HG03159 (cell line): Measurements from ENCODE around the gene ZW10.

Source experiments
- ATAC-seq: cut with Tn5 transposase; IDR thresholded peaks from one replicate; pipeline ENCODE4 v1.9.1; 2021; ENCODE audit warnings: mild to moderate bottlenecking, moderate library complexity; ENCODE audit not compliant: unreplicated experiment

ZW10 gene

DNA sequence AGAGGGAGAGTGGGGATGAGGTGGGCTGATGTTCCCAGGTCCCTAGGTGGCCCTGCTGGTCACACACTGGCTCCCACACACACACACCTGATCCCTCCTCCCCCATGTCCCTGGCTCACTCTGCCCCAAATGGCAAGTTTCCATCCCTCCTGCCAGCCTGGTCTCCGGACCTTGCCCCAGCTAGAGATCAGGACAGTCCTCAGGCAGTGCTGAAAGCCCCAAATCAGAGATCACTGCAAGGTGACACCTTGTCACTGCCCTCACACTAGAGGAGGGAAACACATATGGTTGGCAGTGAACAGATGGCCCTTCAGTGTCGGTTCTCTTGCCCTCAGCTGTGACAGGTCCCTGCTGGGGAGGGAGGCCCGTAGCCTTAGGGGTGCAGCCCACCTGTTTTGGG lies 75.0 kb downstream of the ZW10 start:
- ATAC-seq = no peak

DNA sequence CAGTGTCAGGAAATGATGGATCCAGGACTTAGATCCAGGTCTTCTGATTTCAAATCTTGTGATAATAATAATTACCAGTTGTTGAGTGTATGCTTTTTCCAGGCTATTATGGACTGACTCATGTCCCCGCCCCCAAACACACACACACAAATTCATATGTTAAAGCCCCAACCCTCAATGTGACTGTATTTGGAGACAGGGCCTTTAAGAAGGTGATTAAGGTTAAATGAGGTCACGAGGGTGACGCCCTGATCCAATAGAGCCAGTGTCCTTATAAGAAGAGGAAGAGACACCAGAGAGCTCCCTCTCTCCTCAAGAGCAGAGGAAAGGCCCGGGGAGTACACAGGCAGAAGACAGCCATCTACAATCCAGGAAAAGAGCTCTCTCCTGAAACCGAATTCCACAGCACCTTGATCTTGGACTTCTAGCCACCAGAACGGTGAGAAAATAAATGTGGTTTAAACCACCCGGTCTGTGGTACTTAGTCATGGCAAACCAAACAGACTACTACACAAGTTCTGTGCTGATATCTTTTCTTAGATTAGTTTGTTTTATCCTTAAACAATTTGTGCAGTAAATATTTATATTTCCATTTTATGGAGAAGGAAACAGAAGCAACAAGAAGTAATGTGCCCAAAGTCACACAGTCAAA lies 75.6 kb downstream of the ZW10 start:
- ATAC-seq = no peak

DNA sequence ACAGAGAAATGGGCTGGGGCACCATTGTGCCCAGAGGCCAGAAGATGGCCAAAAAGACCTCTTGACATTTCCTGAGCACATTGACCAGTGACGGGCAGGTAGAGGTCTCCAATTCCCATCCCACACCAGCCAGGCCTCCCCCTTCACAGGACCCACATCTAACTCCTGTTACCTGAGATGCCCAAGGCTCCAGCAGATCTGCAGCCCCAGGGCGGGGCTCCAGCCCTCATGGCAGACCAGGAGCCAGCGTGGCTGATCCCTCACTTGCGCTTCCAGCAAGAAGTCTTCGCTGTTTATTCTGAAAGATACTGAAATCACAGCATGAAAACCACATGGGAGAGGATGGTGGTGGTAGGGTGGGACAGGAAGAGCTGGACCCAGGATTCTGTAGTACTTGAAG lies 76.4 kb downstream of the ZW10 start:
- ATAC-seq = no peak

DNA sequence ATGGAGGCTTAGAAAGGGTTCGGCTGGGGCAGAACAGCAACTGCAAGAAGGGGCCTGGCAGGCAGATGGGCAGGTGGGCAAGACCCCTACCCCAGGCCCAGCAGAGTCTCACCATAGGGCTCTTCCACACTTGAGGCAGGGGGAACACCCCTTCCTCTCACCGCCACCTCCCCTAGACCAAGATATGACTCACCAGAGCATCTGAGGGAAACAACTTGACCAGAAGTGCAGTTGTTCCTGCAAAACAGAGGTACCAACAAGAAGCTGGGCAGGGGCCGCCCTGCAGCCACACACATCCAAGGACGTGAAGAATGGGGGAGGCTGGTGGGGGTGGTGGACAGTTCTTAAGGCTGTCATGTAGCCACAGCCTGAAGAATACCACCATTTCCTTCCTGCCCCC lies 78.3 kb downstream of the ZW10 start:
- no peak for ATAC-seq

DNA sequence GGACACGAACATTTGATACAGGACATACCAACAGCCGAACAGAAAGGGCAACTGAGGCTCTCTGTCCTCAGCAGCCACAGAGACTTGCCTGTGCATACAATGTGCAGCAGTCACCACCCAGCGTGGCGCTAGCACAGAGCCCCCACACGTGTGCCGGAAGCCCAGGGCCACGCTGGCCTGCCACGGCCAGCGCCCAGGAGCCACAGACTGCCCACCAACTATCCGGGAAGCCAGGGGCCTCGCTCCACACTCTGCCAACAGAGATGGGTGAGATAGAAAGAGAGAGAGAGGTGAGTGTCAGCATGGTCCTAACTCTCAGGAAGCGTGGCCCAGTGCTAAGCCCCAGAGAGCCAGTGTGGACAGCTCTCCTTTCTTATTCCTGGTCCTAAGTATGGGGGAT lies 79.1 kb downstream of the ZW10 start:
- no peak for ATAC-seq

DNA sequence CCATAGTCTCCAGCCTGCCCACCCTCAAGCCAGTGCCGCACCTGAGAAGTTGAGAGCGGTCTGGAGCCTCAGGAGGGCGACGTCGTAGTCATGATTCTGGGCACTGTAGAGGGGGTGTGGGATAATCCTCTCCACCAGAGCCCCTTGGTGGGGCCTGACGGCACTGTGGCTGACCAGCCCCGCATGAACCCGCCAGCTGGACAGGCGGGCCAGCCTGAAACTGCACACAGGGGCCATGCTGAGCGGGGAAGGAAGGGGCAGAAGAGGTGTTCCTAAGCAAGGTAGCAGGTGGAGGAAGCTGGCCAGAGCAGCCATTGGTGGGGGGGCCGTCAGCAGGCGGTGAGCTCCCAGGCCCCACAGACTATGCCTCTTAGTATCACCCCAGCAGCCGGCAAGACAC lies 80.5 kb downstream of the ZW10 start:
- ATAC-seq = no peak

DNA sequence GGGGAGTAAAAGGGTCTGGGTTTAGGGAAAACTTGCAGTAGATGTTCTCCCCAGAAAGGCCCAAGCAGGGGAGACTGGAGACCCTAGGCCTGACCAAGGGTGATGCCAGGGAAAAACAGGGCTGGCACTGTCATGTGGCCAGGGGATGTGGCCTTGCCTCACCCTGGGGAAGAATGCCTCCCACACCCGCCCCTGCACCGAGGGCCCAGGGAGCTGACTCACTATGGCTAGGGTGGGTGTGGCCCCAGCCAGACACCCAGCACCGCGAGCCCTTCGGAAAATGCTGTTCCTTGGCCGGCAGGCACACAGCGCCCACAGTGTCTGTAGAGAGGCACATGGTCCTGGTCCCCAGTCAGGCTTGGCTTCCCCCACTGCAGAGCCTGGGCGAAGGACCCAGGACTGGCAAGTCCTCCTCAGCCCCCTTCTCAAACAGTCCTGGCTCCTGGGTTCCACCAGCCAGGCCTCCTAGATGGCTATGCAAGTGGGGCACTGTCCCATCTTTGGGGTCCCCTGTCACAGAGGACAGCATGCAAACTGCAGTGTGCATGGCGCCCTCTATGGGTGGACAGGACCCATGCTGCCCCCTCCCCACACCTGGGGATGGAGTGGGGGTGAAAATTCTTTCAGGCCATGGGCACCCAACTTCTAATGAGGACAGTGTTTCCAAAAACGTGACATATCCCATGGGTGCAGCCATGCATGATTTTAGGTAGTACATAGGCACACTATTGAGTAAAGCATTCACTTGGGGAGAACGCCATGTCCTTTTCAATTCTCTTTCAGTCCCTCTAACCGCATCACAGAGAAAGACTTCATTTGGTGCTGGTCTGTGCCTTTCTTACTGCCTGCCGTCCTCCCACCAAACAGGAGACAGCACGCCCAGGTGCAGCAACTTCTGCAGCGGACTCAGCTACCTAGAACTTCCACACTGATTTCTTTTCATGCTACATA lies 82.6 kb downstream of the ZW10 start:
- no peak for ATAC-seq

DNA sequence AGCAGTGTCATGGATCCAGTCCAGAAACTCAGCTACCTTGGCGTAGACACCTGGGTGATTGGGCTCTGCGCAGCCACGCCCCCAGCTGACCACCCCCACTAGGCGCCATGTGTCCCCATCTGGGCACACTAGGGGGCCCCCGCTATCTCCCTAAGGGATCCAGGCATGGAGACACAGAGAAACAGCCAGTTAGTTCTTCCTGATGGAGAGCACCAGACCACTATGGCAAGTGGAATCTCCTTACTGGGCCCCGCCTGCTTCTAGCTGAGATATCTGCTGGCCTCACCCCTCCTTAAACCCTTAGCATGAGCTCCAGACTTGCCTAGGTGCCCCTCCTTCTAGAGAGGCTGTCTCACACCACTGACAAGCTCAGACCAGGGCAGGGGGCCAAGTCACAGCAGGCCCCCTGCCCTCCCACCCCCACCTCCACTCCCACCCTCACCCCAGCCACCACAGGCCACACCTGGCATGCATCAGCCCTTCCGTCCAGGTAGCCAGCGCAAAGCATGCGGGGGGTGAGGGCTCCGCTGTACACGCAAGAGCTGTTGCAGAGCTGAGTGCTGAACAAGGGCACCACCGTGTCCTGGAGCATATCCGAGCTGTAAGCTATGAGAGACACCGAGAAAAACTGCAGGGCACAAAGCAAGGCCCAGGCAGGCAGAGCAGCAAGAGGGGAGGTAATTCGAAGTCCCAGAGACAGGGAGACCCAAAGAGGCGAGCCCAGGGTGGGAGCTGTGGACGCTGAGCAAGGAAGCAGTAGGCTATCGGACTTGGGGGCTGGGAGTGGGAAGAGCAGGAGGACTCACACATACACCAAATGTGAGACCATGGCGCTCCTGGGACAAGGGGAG lies 83.5 kb downstream of the ZW10 start:
- no peak for ATAC-seq

DNA sequence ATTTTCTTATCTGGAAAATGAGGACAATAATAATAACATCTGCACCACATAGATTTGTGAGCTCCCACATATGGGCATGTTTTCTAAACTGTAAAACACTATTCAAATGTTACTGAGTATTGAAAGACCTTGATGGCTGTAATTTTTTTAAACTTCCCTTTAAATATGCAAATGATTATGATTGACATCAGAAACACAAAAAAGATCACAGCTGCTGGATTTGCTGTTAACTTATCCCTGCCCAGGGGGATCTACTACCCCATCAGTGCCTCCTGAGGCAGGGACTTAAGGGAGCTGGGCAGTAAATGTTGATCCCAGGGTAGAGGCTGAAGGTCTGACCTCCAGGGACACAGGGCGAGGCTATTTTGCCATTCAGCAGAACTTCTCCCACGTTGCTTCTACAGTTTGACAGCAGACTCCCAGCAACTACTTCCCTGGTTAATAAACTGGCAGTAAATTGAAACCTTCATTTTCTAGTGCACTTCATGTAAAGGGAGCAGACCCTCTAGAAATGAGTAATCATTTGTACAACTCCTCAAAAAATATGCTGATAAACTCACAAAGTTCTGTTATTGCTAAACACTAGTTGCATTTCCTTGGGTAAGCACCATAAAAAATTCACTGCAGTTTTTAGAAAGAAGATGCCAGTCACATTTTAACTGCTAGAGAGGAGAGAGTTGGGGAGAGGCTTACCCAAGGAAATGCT lies 87.7 kb downstream of the ZW10 start:
- ATAC-seq = no peak

DNA sequence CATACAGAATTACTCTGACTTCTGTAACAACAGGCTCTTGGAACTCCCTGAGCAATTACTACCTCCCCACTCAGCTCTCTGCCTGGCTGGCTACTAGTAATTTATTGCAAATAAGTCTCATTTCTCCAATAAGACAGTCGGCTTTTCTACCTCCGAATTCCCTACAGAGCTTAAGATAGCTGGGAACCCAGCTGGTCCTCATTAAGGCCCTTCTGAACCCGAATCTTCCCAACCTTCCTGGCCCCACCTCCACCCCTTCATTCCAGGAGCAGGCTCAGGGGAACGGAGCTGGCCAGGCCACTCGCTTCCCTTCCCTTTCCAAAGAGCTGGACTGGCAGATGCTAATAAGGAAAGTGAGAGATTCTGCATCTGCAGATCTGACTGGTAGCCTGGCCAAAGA lies 89.0 kb downstream of the ZW10 start:
- no peak for ATAC-seq

DNA sequence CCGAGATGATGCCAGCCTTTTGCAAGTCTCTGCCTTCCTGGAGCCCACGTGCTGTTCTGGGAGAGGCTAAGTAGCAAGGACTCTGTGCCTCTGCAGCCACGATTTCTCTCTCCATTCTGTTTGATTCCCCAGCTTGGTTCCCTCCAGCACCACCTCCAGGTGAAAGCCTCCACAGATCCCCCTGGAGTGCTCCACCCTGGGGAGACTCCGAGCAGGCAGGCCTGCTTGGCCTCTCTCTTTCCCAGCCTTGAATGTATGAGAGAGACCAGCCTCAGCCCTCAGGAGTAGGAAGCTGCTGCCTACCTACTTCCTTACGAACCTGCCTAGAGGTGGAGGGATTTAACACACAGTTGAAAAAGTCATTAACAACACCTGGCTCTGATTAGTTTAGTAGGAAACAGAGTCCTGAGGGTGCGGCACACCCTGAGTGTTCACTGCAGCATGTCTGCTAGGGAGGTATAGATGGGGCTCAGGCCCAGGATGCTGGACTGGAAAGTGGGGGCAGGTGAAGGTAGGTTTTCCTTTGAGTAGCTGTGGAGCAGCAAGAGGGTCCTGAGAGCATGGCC lies 89.9 kb downstream of the ZW10 start:
- no peak for ATAC-seq
